Neural cell (in vitro differentiated cells): ENCODE measurements around the gene IL1R2.

ENCODE experiments used
- EP300 ChIP-seq: fragments of 450-650 bp; conservative IDR thresholded peaks from 2 replicates; pipeline ENCODE4 v1.6.1; 2014; ENCODE audit warnings: antibody characterized with exemption, mild to moderate bottlenecking, moderate library complexity; ENCODE audit not compliant: poor library complexity, severe bottlenecking
- POLR2AphosphoS5 ChIP-seq: IDR thresholded peaks from 2 replicates; pipeline ENCODE4 v1.6.1; 2012
- SMC3 ChIP-seq: fragments of 450-650 bp; conservative IDR thresholded peaks from 2 replicates; pipeline ENCODE4 v1.6.1; 2014; ENCODE audit warnings: antibody characterized with exemption, mild to moderate bottlenecking, moderate library complexity; ENCODE audit not compliant: poor library complexity
- TAF1 ChIP-seq: IDR thresholded peaks from 2 replicates; pipeline ENCODE4 v1.6.1; 2012; ENCODE audit warnings: low read depth
- TF ChIP-seq, protein P1 (sequence below): IDR thresholded peaks from 2 replicates; pipeline ENCODE4 v1.6.1; 2012; ENCODE audit warnings: borderline replicate concordance
- TF ChIP-seq, protein P2 (sequence below): fragments of 450-650 bp; IDR thresholded peaks from 2 replicates; pipeline ENCODE4 v1.5.1; 2014; ENCODE audit warnings: antibody characterized with exemption, mild to moderate bottlenecking, moderate library complexity; ENCODE audit not compliant: poor library complexity, severe bottlenecking

GRCh38 chr2:102050854-102051391 is 59.2 kb downstream of the IL1R2 start:
- TF ChIP-seq, protein P1, sequence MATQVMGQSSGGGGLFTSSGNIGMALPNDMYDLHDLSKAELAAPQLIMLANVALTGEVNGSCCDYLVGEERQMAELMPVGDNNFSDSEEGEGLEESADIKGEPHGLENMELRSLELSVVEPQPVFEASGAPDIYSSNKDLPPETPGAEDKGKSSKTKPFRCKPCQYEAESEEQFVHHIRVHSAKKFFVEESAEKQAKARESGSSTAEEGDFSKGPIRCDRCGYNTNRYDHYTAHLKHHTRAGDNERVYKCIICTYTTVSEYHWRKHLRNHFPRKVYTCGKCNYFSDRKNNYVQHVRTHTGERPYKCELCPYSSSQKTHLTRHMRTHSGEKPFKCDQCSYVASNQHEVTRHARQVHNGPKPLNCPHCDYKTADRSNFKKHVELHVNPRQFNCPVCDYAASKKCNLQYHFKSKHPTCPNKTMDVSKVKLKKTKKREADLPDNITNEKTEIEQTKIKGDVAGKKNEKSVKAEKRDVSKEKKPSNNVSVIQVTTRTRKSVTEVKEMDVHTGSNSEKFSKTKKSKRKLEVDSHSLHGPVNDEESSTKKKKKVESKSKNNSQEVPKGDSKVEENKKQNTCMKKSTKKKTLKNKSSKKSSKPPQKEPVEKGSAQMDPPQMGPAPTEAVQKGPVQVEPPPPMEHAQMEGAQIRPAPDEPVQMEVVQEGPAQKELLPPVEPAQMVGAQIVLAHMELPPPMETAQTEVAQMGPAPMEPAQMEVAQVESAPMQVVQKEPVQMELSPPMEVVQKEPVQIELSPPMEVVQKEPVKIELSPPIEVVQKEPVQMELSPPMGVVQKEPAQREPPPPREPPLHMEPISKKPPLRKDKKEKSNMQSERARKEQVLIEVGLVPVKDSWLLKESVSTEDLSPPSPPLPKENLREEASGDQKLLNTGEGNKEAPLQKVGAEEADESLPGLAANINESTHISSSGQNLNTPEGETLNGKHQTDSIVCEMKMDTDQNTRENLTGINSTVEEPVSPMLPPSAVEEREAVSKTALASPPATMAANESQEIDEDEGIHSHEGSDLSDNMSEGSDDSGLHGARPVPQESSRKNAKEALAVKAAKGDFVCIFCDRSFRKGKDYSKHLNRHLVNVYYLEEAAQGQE, result no peak
- TF ChIP-seq, protein P2, sequence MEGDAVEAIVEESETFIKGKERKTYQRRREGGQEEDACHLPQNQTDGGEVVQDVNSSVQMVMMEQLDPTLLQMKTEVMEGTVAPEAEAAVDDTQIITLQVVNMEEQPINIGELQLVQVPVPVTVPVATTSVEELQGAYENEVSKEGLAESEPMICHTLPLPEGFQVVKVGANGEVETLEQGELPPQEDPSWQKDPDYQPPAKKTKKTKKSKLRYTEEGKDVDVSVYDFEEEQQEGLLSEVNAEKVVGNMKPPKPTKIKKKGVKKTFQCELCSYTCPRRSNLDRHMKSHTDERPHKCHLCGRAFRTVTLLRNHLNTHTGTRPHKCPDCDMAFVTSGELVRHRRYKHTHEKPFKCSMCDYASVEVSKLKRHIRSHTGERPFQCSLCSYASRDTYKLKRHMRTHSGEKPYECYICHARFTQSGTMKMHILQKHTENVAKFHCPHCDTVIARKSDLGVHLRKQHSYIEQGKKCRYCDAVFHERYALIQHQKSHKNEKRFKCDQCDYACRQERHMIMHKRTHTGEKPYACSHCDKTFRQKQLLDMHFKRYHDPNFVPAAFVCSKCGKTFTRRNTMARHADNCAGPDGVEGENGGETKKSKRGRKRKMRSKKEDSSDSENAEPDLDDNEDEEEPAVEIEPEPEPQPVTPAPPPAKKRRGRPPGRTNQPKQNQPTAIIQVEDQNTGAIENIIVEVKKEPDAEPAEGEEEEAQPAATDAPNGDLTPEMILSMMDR, result no peak
- TF ChIP-seq EP300 (no peak), SMC3 (no peak), POLR2AphosphoS5 (no peak), TAF1 (no peak)
